Stimulated activated CD4-positive, alpha-beta T cell treated with anti-CD3 and anti-CD28 coated beads, TNF-alpha, amount 100 ng/mL, for 4 hours (primary cell): ENCODE data around the gene FAM20C.

ENCODE experiments used
- DNase-seq, 3 experiments: peaks; one replicate each; pipeline ENCODE4 v3.0.0-alpha.2; 2020; ENCODE audit warnings: low read depth in 3 of 3

FAM20C gene

GRCh38 chr7:270351-270983, 78.1 kb downstream of the FAM20C start:
- DNase-seq, result no peak

GRCh38 chr7:271266-272107, 79.1 kb downstream of the FAM20C start:
- DNase-seq, result no peak

GRCh38 chr7:272108-272615, 79.8 kb downstream of the FAM20C start:
- no peak for DNase-seq

- no peak for DNase-seq
Measured at GRCh38 chr7:272631-273030, 80.3 kb downstream of the FAM20C start.

- no peak for DNase-seq
Measured at GRCh38 chr7:273327-273726, 81.0 kb downstream of the FAM20C start.

- no peak for DNase-seq
Measured at GRCh38 chr7:274266-274665, 81.9 kb downstream of the FAM20C start.

- no peak for DNase-seq
Measured at GRCh38 chr7:276230-276835, 84.0 kb downstream of the FAM20C start.

- no peak for DNase-seq
Measured at GRCh38 chr7:277228-277627, 84.9 kb downstream of the FAM20C start.

GRCh38 chr7:278081-278480, 85.7 kb downstream of the FAM20C start:
- DNase-seq, result no peak

GRCh38 chr7:279821-280220, 87.5 kb downstream of the FAM20C start:
- no peak for DNase-seq

GRCh38 chr7:280461-280860, 88.1 kb downstream of the FAM20C start:
- DNase-seq, result no peak

- DNase-seq, result no peak
Measured at GRCh38 chr7:281637-282036, 89.3 kb downstream of the FAM20C start.

GRCh38 chr7:282621-283020, 90.2 kb downstream of the FAM20C start:
- no peak for DNase-seq

GRCh38 chr7:284762-285722, 92.7 kb downstream of the FAM20C start:
- DNase-seq, result no peak

GRCh38 chr7:285731-286130, 93.4 kb downstream of the FAM20C start:
- DNase-seq, result no peak

GRCh38 chr7:286266-286665, 93.9 kb downstream of the FAM20C start:
- no peak for DNase-seq

- DNase-seq, result no peak
Measured at GRCh38 chr7:288671-289101, 96.3 kb downstream of the FAM20C start.

GRCh38 chr7:289209-289755, 96.9 kb downstream of the FAM20C start:
- DNase-seq, result no peak

- no peak for DNase-seq
Measured at GRCh38 chr7:289756-290553, 97.6 kb downstream of the FAM20C start, which contains the start of gene FOXL3. FOXL3 (plus strand) TSS chr7:290170; CDS start chr7:290170, 0 bp downstream.
